Caco-2 (cell line): ENCODE results near the gene PGC. TPM values are rescaled to one million over a fixed set of nuclear protein-coding genes. Genes with fewer than 3 reads are reported as not detected.

Experiments used
- BruUV-seq: library from RNA; stranded (reverse); fragments of 400-500 nt; replicated peaks from 2 replicates; lab custom pipeline; 2021; lab: Mats Ljungman, UMichigan
- CTCF ChIA-PET: fragments of 300-600 bp; sonication (Branson Sonifier 250); formaldehyde crosslinking; loops from one replicate; lab custom pipeline; 2022; ENCODE audit warnings: antibody characterized with exemption; lab: Charles Lee
- POLR2A ChIA-PET: fragments of 300-600 bp; sonication (Branson Sonifier 250); formaldehyde crosslinking; loops from one replicate; lab custom pipeline; 2022; ENCODE audit warnings: antibody characterized with exemption; lab: Charles Lee
- DNase-seq, 2 experiments: peaks; one replicate each; pipeline versions ENCODE4 v3.0.0 to v3.0.0-alpha.2; 2020 to 2022
- H3K27me3 ChIP-seq: replicated peaks from 2 replicates; pipeline ENCODE4 v1.6.0; 2011; ENCODE audit warnings: low read length; ENCODE audit not compliant: control insufficient read depth, insufficient read depth
- H3K36me3 ChIP-seq: 2 replicates; pipeline ENCODE4 v1.5.1; 2011; ENCODE audit warnings: low read length; ENCODE audit not compliant: control insufficient read depth, insufficient read depth
- H3K4me1 ChIP-seq: fragments of 250-450 bp; sonication (Bioruptor Pico); 2 replicates; pipeline ENCODE4 v1.5.1; 2020; ENCODE audit warnings: mild to moderate bottlenecking
- H3K4me3 ChIP-seq: 2 replicates; pipeline ENCODE4 v1.5.1; 2011; ENCODE audit warnings: low read depth, mild to moderate bottlenecking, control low read depth, low read length
- H3K9me3 ChIP-seq: fragments of 250-450 bp; sonication (Bioruptor Pico); 2 replicates; pipeline ENCODE4 v1.5.1; 2020; ENCODE audit warnings: mild to moderate bottlenecking, moderate library complexity
- H3K27ac Mint-ChIP-seq: one replicate; pipeline ENCODE4 v1.8.0; 2022; ENCODE audit warnings: mixed read lengths; ENCODE audit not compliant: unreplicated experiment
- H3K27me3 Mint-ChIP-seq: one replicate; pipeline ENCODE4 v1.8.0; 2022; ENCODE audit warnings: mixed read lengths; ENCODE audit not compliant: insufficient read depth, unreplicated experiment
- H3K36me3 Mint-ChIP-seq: one replicate; pipeline ENCODE4 v1.8.0; 2022; ENCODE audit warnings: mild to moderate bottlenecking, mixed read lengths; ENCODE audit not compliant: insufficient read depth, unreplicated experiment
- H3K4me1 Mint-ChIP-seq: one replicate; pipeline ENCODE4 v1.8.0; 2022; ENCODE audit warnings: low read depth, mixed read lengths; ENCODE audit not compliant: unreplicated experiment
- H3K4me3 Mint-ChIP-seq: one replicate; pipeline ENCODE4 v1.8.0; 2022; ENCODE audit warnings: mild to moderate bottlenecking, moderate library complexity, mixed read lengths; ENCODE audit not compliant: unreplicated experiment
- H3K9me3 Mint-ChIP-seq: one replicate; pipeline ENCODE4 v1.8.0; 2022; ENCODE audit warnings: mixed read lengths; ENCODE audit not compliant: unreplicated experiment
- intact Hi-C: fragments of 100-400 bp; cut with micrococcal nuclease; formaldehyde crosslinking; loops from one replicate; pipeline ENCODE4 v1.10.0; 2022; ENCODE audit not compliant: unreplicated experiment
- total RNA-seq: library from RNA; stranded (reverse); gene quantifications from 2 replicates; pipeline ENCODE4 v1.2.3, GENCODE V29; 2022
- TF ChIP-seq, protein P1 (sequence below), 2 experiments: fragments of 200-600 bp in 1 of 2; IDR thresholded peaks; 1 replicate in 1 of 2; 2 replicates in 1 of 2; pipeline versions ENCODE4 v1.5.1 to v1.8.0; 2011 to 2022; ENCODE audit warnings: antibody characterized with exemption in 1 of 2, control low read depth in 1 of 2, inconsistent platforms in 1 of 2, low read depth in 1 of 2, low read length in 1 of 2, mild to moderate bottlenecking in 1 of 2, moderate library complexity in 1 of 2; ENCODE audit not compliant: insufficient read depth in 1 of 2, severe bottlenecking in 1 of 2, unreplicated experiment in 1 of 2

Gene PGC
- total RNA-seq, 1 experiment from 2014 or later = 12.2 TPM

DNA sequence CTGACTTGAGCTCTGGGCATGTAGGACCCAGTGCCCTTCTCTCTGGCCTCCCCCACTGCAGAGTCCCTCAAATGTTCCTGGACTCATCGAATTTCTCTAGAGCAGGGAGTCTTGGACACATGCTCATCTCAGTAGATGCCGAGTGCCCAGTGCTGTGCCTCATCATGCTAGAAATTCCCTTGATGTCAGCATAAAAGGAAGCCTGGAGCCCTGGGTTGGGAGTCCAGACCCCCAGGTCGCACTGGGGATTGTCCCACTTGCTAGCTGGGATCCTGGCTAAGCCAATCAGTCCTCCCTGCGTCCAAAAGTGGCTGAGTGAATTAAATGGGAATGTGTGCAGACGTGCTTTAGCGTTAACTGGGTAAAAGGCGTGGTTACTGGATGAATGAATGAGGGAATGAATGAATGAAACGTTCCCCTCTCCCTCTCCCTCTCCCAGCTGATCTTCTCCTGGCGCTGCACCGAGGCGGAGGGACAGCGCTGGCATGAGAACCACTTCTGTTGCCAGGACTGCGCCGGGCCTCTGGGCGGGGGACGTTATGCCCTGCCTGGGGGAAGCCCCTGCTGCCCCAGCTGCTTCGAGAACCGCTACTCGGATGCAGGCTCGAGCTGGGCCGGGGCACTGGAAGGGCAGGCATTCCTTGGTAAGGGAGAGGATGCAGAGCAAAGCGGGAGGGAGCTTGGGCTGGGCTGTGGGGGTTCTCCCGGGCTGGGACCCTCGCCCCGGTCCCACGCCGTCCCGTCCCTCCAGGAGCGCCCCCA, 38.7 kb upstream of the PGC start:
- no peak overlapping the region for H3K27ac Mint-ChIP-seq
- Histone ChIP-seq H3K36me3 (peaks cover 2% of the 10 kb centered on the region), H3K9me3 (no peaks in the 10 kb centered on the region), H3K27me3 (no peaks in the 10 kb centered on the region), H3K4me3 (peak overlapping the region; percentile 86), H3K4me1 (peaks cover 7% of the 10 kb centered on the region; the same call in 1 of the 2 replicates)
- TF ChIP-seq, protein P1, sequence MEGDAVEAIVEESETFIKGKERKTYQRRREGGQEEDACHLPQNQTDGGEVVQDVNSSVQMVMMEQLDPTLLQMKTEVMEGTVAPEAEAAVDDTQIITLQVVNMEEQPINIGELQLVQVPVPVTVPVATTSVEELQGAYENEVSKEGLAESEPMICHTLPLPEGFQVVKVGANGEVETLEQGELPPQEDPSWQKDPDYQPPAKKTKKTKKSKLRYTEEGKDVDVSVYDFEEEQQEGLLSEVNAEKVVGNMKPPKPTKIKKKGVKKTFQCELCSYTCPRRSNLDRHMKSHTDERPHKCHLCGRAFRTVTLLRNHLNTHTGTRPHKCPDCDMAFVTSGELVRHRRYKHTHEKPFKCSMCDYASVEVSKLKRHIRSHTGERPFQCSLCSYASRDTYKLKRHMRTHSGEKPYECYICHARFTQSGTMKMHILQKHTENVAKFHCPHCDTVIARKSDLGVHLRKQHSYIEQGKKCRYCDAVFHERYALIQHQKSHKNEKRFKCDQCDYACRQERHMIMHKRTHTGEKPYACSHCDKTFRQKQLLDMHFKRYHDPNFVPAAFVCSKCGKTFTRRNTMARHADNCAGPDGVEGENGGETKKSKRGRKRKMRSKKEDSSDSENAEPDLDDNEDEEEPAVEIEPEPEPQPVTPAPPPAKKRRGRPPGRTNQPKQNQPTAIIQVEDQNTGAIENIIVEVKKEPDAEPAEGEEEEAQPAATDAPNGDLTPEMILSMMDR (IDR thresholded peaks at IDR 0.05; ENCODE audit: insufficient read depth in 1 of 2, low read depth in 1 of 2, low read length in 1 of 2, severe bottlenecking in 1 of 2, unreplicated experiment in 1 of 2) = no peak
- BruUV-seq = no TSS peak
- H3K4me1 Mint-ChIP-seq = peaks cover 17% of the 10 kb centered on the region
- no peak for DNase-seq
- CTCF ChIA-PET = interaction anchor here (0.5 to 2.6 kb wide), 17 partner anchors 7 to 453 kb away, joined by 3 to 23 read pairs (median 4); partner anchors contain the start of genes BYSL, MED20, TAF8 and TFEB
- peaks cover 46% of the 10 kb centered on the region for H3K36me3 Mint-ChIP-seq
- no peaks in the 10 kb centered on the region for H3K9me3 Mint-ChIP-seq
- POLR2A ChIA-PET = interaction anchor here (1.5 kb wide), 1 partner anchor 52 kb away, joined by 7 read pairs; no protein-coding TSS in a partner anchor
- peak overlapping the region; percentile 89 for H3K4me3 Mint-ChIP-seq
- no peaks in the 10 kb centered on the region for H3K27me3 Mint-ChIP-seq
- intact Hi-C loops = loop anchor here (2.0 to 5.0 kb wide), 2 partner anchors 61 to 135 kb away; partner anchors contain the start of genes BYSL and MED20

DNA sequence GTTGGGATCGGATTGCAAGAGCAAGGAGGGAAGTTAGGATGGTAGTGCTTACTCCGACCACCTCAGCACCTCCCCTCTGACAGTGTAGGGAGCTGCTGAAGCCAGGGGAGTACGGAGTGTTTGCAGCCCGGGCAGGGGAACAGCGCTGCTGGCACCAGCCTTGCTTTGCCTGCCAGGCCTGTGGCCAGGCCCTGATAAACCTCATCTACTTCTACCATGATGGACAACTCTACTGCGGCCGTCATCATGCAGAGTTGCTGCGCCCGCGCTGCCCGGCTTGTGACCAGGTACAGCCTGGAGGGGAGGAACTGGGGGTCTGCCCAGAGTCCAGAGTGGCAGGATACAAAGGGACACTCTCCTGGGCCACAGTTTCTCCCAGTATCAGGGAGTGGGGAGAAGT, 38.1 kb upstream of the PGC start:
- no peaks in the 10 kb centered on the region for H3K9me3 ChIP-seq
- intact Hi-C loops = loop anchor here (5.0 kb wide), 1 partner anchor 62 kb away; no protein-coding TSS in a partner anchor
- H3K4me1 Mint-ChIP-seq = peaks cover 18% of the 10 kb centered on the region
- CTCF ChIA-PET = interaction anchor here (0.6 to 2.6 kb wide), 3 partner anchors 51 to 103 kb away, joined by 3 to 23 read pairs (median 7); partner anchors contain the start of gene TFEB
- no TSS peak for BruUV-seq
- no peak overlapping the region for H3K27ac Mint-ChIP-seq
- peaks cover 7% of the 10 kb centered on the region; the same call in 1 of the 2 replicates for H3K4me1 ChIP-seq
- H3K27me3 ChIP-seq = no peaks in the 10 kb centered on the region
- peak overlapping the region; percentile 44 for H3K4me3 Mint-ChIP-seq
- TF ChIP-seq, protein P1 (IDR thresholded peaks at IDR 0.05; ENCODE audit: insufficient read depth in 1 of 2, low read depth in 1 of 2, low read length in 1 of 2, severe bottlenecking in 1 of 2, unreplicated experiment in 1 of 2) = no peak
- peaks cover 41% of the 10 kb centered on the region for H3K36me3 Mint-ChIP-seq
- H3K27me3 Mint-ChIP-seq = no peaks in the 10 kb centered on the region
- no peak overlapping the region for H3K4me3 ChIP-seq
- no peak for DNase-seq
- no peaks in the 10 kb centered on the region for H3K9me3 Mint-ChIP-seq
- H3K36me3 ChIP-seq = peaks cover 2% of the 10 kb centered on the region
- POLR2A ChIA-PET = no interaction called here

DNA sequence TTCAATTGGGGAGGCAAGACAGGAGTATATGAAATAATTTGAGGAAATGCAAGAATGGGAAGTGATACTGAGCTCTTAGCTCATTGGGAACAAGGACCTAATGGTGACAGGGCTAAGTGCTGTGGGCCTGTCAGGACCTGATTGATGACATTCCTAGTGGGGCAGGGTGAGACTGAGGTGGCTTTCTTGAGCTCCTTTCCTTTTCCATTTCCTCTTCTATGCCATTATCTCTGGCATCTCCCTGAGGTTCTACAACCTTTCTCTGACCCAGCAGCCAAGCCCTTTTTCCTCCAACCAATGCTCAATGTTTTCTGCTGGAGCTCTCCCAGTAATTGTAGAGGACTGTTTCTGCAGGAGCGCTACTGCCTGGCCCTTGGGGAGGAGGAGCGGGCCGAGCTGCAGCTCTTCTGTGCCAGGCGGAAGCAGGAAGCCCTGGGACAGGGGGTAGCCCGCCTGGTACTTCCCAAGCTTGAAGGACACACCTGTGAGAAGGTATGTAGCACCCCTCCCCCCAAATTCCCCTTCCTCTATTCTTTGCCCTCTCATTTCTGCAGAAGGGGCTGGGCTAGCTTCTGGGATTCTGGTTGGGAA, 37.5 kb upstream of the PGC start:
- POLR2A ChIA-PET = interaction anchor here (0.5 kb wide), 1 partner anchor 50 kb away, joined by 9 read pairs; no protein-coding TSS in a partner anchor
- no peak for DNase-seq
- TF ChIP-seq, protein P1 (IDR thresholded peaks at IDR 0.05; ENCODE audit: insufficient read depth in 1 of 2, low read depth in 1 of 2, low read length in 1 of 2, severe bottlenecking in 1 of 2, unreplicated experiment in 1 of 2) = no peak
- Mint-ChIP-seq H3K4me3 (peak overlapping the region; percentile 44), H3K27ac (peak overlapping the region; percentile 37), H3K27me3 (no peaks in the 10 kb centered on the region), H3K4me1 (peaks cover 18% of the 10 kb centered on the region), H3K36me3 (peaks cover 35% of the 10 kb centered on the region), H3K9me3 (no peaks in the 10 kb centered on the region)
- Histone ChIP-seq H3K4me3 (no peak overlapping the region), H3K4me1 (peaks cover 7% of the 10 kb centered on the region; the same call in 1 of the 2 replicates), H3K36me3 (peaks cover 2% of the 10 kb centered on the region), H3K27me3 (no peaks in the 10 kb centered on the region), H3K9me3 (no peaks in the 10 kb centered on the region)
- intact Hi-C loops = loop anchor here (5.0 kb wide), 1 partner anchor 63 kb away; no protein-coding TSS in a partner anchor
- CTCF ChIA-PET = interaction anchor here (0.6 to 1.0 kb wide), 3 partner anchors 51 to 417 kb away, joined by 3 to 7 read pairs (median 3); no protein-coding TSS in a partner anchor
- BruUV-seq = no TSS peak
